Forelimb muscle (tissue), 1 donor: ENCODE results near the gene NLN. TPM values are rescaled to one million over a fixed set of nuclear protein-coding genes. Genes with fewer than 3 reads are reported as not detected.
"Not testable (repeated sequence)": the region's sequence is repeated elsewhere in the genome, so short reads cannot be mapped to it uniquely, and the experiment has no call there.

Experiments
- DNase-seq: peaks from one replicate; pipeline ENCODE4 v3.0.0-alpha.2; 2013; ENCODE audit warnings: low read depth
- polyA plus RNA-seq: library from polyadenylated mRNA; unstranded; fragments of 120-200 nt; gene quantifications from one replicate; pipeline ENCODE4 v1.2.1, GENCODE V29; 2013; ENCODE audit not compliant: insufficient read length

NLN gene
- polyA plus RNA-seq, 1 donor, result 19.1 TPM

GRCh38 chr5:65832152-65832551, 110.1 kb downstream of the NLN start:
- no peak for DNase-seq

- DNase-seq, result no peak
Observed at GRCh38 chr5:65832603-65833228, 110.7 kb downstream of the NLN start.

- no peak for DNase-seq
Observed at GRCh38 chr5:65833780-65834179, 111.8 kb downstream of the NLN start.

DNA sequence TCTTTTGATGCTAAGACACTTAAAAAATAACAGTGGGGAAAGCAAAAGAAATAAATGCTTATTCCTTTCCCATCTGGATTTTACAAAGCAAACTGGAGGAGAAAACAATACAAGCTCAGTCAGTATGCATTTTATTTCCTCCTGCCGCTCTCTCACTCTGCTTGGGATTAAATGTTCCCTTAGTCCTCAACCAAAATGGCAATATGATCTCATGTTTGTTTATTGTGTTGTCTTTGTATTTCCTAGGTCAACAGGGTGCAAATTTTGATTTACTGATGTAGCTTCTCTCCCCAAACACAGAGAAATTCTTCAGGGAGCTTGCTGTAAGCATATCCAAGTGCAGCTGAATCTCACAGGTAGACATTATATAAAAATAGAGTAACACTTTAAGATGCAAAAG, 112.3 kb downstream of the NLN start:
- DNase-seq, result no peak

GRCh38 chr5:65835191-65835590, 113.2 kb downstream of the NLN start:
- DNase-seq, result no peak

- no peak for DNase-seq
Observed at GRCh38 chr5:65837139-65837538, 115.1 kb downstream of the NLN start.

DNA sequence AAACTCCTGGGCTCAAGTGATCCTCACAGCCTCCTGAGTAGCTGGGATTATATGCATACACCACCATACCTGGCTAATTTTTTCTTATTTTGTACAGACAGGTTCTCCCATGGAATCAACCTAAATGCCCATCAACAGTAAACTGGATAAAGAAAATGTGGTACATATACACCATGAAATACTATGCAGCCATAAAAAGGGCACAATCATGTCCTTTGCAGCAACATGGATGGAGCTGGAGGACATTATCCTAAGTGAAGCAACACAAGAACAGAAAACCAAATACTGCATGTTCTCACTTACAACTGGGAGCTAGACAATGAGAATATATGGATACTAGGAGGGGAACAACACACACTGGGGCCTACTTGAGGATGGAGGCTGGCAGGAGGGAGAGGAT, 117.2 kb downstream of the NLN start:
- not testable (repeated sequence) for DNase-seq

DNA sequence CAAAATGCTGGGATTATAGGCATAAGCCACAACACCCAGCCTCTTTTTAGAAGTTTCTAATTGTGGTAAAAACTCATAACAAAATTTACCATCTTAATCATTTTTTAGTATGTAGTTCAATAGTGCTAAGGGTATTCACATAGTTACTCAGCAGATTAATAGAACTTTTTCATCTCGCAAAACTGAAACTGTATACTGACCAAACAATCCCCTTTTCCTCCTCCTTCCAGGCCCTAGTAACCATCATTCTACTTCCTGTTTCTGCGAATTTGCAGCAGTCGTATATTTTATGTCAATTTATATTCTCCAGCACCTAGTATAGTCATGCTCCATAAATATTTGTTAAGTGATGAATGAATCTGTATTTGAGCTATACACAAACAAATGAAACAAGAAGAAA, 118.1 kb downstream of the NLN start:
- DNase-seq, result no peak

- not testable (repeated sequence) for DNase-seq
Observed at GRCh38 chr5:65844763-65845162, 122.8 kb downstream of the NLN start.

GRCh38 chr5:65846101-65846500, 124.1 kb downstream of the NLN start:
- DNase-seq, result no peak

GRCh38 chr5:65847019-65847418, 125.0 kb downstream of the NLN start:
- DNase-seq, result not testable (repeated sequence)

DNA sequence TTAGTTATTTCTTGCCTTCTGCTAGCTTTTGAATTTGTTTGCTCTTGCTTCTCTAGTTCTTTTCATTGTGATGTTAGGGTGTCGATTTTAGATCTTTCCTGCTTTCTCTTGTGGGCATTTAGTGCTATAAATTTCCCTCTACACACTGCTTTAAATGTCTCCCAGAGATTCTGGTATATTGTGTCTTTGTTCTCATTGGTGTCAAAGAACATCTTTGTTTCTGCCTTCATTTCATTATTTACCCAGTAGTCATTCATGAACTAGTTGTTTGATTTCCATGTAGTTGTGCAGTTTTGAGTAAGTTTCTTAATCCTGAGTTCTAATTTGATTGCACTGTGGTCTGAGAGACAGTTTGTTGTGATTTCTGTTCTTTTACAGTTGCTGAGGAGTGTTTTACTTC, 127.9 kb downstream of the NLN start:
- not testable (repeated sequence) for DNase-seq

DNA sequence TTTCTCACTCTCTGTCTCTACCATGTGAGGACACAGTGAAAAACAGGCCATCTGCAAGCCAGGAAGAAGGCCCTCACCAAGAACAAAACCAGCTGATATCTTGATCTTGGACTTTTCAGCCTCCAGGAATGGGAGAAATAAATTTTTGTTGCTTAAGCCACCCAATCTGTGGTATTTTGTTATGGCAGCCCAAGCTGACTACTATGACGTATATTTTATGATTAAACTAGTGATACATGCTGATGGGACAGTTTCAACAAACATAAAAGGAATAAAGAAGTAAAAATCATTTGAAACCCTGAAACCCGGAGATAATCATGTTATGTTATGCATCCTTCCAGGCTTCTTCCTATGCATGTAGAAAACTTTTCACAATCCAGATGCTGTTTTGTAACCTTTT, 132.9 kb downstream of the NLN start:
- no peak for DNase-seq

DNA sequence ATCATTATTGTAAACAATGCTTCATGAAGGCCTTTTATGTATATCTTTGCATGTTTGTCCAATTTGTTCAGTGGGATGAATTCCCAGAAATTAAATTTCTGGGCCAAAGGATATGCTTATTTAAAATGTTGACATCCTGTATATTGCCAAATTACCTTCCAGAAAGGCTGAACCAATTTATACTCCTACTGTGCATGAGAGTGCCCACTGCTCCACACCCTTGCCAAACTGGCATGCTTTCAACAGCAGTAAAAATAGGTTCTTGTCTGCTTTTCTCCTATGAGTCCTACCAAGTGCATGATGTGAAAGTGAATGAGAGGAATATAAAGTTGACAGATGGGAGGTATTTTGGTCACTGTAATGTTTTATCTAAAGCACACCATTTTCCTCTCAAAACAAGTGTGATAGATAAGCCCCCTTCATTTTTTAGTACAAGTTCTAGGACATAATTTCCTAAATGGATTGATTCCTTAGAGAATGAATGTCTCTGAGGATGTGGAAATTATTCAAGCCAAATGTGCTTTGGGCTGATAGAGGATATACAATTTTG, 133.8 kb downstream of the NLN start:
- no peak for DNase-seq

DNA sequence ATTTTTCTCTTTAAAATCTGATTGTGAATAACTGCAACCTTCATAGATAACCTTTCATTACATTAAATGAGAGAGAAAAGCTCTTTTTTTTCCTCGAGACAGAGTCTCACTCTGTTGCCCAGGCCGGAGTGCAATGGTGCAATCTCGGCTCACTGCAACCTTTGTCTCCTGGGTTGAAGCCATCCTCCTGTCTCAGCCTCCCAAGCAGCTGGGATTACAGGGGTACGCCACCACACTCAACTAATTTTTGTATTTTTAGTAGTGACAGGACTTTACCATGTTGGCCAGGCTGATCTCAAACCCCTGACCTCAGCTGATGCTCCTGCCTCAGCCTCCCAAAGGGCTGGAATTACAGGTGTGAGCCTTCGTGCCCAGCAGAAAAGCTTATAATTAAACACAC, 134.5 kb downstream of the NLN start:
- DNase-seq, result no peak

DNA sequence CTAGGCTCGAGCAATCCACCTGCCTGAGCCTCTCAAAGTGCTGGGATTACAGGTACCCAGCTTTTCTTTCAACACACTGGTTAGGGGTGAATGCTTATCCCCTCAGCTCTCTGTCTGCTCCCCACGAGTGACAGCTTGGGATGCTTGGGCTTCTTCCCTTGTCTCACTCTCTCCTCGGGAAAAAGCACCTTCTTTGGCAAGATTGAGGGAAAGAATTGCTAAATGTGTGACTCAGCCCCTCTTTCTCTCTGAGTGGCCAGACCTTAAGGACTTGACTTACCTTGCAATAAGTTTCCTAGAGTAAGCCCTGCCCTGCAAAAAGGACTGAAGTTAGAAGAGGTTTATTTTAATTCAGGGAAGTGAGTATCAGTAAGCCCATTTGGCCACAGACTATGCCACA, 136.3 kb downstream of the NLN start:
- no peak for DNase-seq

DNA sequence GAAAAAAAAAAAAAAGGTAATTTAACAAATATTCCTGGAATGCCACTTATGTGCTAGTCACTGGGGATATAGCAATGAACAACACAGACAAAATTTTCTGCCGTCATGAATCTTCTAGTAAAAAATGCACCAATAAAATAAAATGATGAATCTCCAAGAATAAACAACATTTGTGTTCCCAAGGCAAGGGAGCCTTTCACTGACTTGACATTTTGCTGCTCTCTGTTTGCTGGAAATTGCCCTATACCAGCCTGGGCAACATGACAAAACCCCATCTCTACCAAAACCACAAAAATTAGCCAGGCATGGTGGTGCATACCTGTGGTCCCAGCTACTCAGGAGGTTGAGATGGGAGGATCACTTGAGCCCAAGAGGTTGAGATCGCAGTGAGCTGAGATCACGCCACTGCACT, 139.8 kb downstream of the NLN start:
- DNase-seq, result no peak

DNA sequence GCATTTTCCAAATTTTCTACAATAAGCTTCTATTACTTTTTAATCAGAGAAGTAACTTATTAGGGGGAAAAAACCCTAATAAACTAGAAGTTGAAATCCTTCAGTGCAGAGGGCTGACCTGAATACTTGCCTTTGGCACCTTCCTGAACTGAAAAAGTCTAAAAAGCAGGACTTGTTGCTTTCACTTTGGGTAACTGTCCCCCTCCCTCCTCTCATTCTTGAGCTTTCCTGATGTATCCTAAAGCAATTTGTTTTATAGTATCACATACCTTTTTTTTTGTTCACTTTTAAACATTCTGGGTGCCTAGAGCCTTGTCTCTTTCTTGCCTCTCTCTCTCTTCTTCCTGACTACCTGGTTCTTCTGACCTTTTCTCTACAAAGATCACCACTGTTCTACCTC, 140.4 kb downstream of the NLN start:
- DNase-seq, result no peak

DNA sequence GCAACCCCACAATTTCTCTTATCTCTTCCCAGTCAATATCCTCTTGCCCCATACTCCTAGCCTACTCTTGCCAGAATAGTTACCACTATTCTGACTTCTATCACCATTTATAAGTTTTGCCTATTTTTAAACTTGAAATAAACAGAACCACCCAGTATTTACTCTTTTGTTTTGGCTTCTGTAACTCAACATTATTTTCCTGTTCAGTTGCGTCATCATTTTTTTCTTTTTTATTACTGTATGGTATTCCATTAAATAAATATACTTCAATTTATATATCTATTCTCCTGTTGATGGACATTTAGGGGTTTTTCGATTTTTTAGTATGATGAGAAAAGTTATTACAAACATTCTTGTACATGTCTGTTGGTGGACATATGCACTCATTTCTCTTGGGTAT, 141.7 kb downstream of the NLN start:
- DNase-seq, result no peak

DNA sequence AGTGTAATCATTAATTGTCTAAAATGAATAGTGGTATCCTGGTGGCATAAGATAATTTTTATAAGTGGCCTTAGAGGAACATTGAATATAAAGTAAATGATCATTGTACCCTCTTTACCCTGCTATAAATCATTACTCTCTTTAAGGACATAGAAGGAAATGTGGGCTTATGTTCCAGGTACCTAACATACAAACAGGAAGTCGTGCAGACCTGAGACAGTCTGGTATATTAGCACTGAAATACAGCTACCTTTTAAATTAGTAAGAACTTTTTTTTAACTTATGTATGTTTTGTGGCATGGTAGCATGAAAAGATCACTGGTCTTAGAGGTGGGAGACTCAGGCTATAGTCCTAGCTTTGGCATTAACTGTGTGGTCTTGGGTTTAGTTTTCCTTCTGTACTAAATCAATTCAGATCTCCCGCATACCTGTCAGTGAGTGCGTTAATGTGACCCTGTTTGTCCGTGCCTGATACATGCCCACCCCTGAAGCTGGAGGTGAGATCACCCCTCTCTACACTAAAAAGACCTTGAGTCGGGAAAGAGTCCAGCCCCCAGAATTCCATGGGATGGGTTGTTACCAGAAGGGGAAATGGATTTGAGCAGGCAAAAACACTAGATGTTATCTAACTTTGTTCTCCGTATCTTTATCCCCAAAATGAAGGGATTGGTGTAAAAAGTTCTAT, 145.0 kb downstream of the NLN start:
- no peak for DNase-seq

GRCh38 chr5:65867542-65868195, 145.7 kb downstream of the NLN start:
- DNase-seq, result no peak

GRCh38 chr5:65868509-65868908, 146.5 kb downstream of the NLN start:
- no peak for DNase-seq

DNA sequence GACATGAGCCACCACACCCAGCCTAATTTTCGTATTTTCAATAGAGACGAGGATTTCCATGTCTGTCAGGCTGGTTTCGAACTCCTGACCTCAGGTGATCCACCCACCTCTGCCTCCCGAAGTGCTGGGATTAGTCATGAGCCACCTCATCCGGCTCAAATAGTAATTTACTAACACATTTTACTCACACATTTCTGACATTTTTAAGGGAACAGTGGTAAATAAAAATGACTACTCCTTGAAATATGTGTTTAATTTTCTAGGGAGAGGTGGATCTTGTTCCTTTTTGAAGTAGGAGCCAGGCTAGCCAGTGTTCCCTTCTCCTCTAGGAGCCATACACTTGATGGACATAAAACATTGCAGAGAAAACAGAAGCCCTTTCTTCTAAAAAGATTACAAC, 149.2 kb downstream of the NLN start:
- no peak for DNase-seq
